ENCODE results near the gene TP53I11. TPM values are rescaled to one million over a fixed set of nuclear protein-coding genes. Genes with fewer than 3 reads are reported as not detected.

The TP53I11 gene
- total RNA-seq, 2 donors from 2014 or later, result 60.0 to 141 TPM

- DNase-seq (ENCODE audit: low spot score) (no peak), ATAC-seq (ENCODE audit: insufficient number of reproducible peaks, low FRiP score, low read depth) (no peak)
- H3K9me3 ChIP-seq, result no peaks in the 10 kb centered on the region
- H3K36me3 ChIP-seq, result no peaks in the 10 kb centered on the region
- no peak for TF ChIP-seq CTCF (IDR thresholded peaks at IDR 0.05)
- H3K4me1 ChIP-seq (ENCODE audit: control insufficient read depth in 1 of 2, low read depth in 2 of 2), result peaks cover 5 to 19% of the 10 kb centered on the region in 2 donors
- no peaks in the 10 kb centered on the region for H3K27me3 ChIP-seq (replicated peaks; ENCODE audit: insufficient read depth)
- H3K4me3 ChIP-seq, result no peak overlapping the region
- no peak overlapping the region for H3K27ac ChIP-seq
These were observed 22.2 kb upstream of the TP53I11 start for GRCh38 chr11:44972746-44973435.

- Histone ChIP-seq H3K27ac (no peak overlapping the region), H3K4me3 (no peak overlapping the region), H3K36me3 (no peaks in the 10 kb centered on the region), H3K4me1 (ENCODE audit: control insufficient read depth in 1 of 2, low read depth in 2 of 2) (peaks cover 0 to 19% of the 10 kb centered on the region in 2 donors), H3K27me3 (replicated peaks; ENCODE audit: insufficient read depth) (no peaks in the 10 kb centered on the region), H3K9me3 (no peaks in the 10 kb centered on the region)
- DNase-seq (ENCODE audit: low spot score) (no peak), ATAC-seq (ENCODE audit: insufficient number of reproducible peaks, low FRiP score, low read depth) (no peak)
- no peak for TF ChIP-seq CTCF (IDR thresholded peaks at IDR 0.05)
These were observed 20.5 kb upstream of the TP53I11 start for GRCh38 chr11:44971185-44971584.

GRCh38 chr11:44970293-44970692 is 19.6 kb upstream of the TP53I11 start:
- no peaks in the 10 kb centered on the region for H3K9me3 ChIP-seq
- peaks cover 0 to 19% of the 10 kb centered on the region in 2 donors for H3K4me1 ChIP-seq (ENCODE audit: control insufficient read depth in 1 of 2, low read depth in 2 of 2)
- ATAC-seq (ENCODE audit: insufficient number of reproducible peaks, low FRiP score, low read depth) (no peak), DNase-seq (ENCODE audit: low spot score) (no peak)
- no peak overlapping the region for H3K4me3 ChIP-seq
- H3K27ac ChIP-seq, result no peak overlapping the region
- TF ChIP-seq CTCF (IDR thresholded peaks at IDR 0.05), result no peak
- H3K36me3 ChIP-seq, result no peaks in the 10 kb centered on the region
- no peaks in the 10 kb centered on the region for H3K27me3 ChIP-seq (replicated peaks; ENCODE audit: insufficient read depth)

GRCh38 chr11:44969651-44970252 is 19.1 kb upstream of the TP53I11 start:
- peaks cover 0 to 19% of the 10 kb centered on the region in 2 donors for H3K4me1 ChIP-seq (ENCODE audit: control insufficient read depth in 1 of 2, low read depth in 2 of 2)
- H3K27ac ChIP-seq, result no peak overlapping the region
- DNase-seq (ENCODE audit: low spot score), result no peak
- H3K9me3 ChIP-seq, result no peaks in the 10 kb centered on the region
- no peak overlapping the region for H3K4me3 ChIP-seq
- H3K27me3 ChIP-seq (replicated peaks; ENCODE audit: insufficient read depth), result no peaks in the 10 kb centered on the region
- TF ChIP-seq CTCF (IDR thresholded peaks at IDR 0.05), result no peak
- H3K36me3 ChIP-seq, result no peaks in the 10 kb centered on the region
- no peak for ATAC-seq (ENCODE audit: insufficient number of reproducible peaks, low FRiP score, low read depth)

GRCh38 chr11:44968510-44968909 is 17.8 kb upstream of the TP53I11 start:
- ATAC-seq (ENCODE audit: insufficient number of reproducible peaks, low FRiP score, low read depth), result no peak
- TF ChIP-seq CTCF (IDR thresholded peaks at IDR 0.05), result no peak
- Histone ChIP-seq H3K27me3 (replicated peaks; ENCODE audit: insufficient read depth) (no peaks in the 10 kb centered on the region), H3K36me3 (no peaks in the 10 kb centered on the region), H3K27ac (no peak overlapping the region), H3K9me3 (no peaks in the 10 kb centered on the region), H3K4me3 (no peak overlapping the region), H3K4me1 (ENCODE audit: control insufficient read depth in 1 of 2, low read depth in 2 of 2) (peaks cover 0 to 11% of the 10 kb centered on the region in 2 donors)
- DNase-seq (ENCODE audit: low spot score), result no peak
